Breast epithelium (tissue), 3 donors: ENCODE results near the gene DPM2.

Source experiments
- CTCF ChIP-seq, 3 donors: fragments of 450-650 bp; IDR thresholded peaks; one replicate each; pipeline ENCODE4 v1.5.1; 2016 to 2017; ENCODE audit warnings: antibody characterized with exemption in 3 of 3, mild to moderate bottlenecking in 3 of 3, moderate library complexity in 3 of 3
- POLR2A ChIP-seq: fragments of 450-650 bp; IDR thresholded peaks from one replicate; pipeline ENCODE4 v1.6.1; 2016; ENCODE audit warnings: antibody characterized with exemption, mild to moderate bottlenecking, moderate library complexity
- POLR2AphosphoS5 ChIP-seq, 3 donors: sonication (generic); formaldehyde crosslinking; IDR thresholded peaks; one replicate each; pipeline ENCODE4 v1.6.1; 2017; ENCODE audit warnings: antibody characterized with exemption in 3 of 3

GRCh38 chr9:127977009-127977883 lies 39.6 kb upstream of the DPM2 start:
- TF ChIP-seq CTCF (IDR thresholded peaks at IDR 0.05) = no peak
- TF ChIP-seq POLR2AphosphoS5 (IDR thresholded peaks at IDR 0.05) = no peak
- TF ChIP-seq POLR2A = no peak
